Neuronal stem cell (in vitro differentiated cells): ENCODE measurements around the gene SNX24.
"Not testable (repeated sequence)": the region's sequence is repeated elsewhere in the genome, so short reads cannot be mapped to it uniquely, and the experiment has no call there.

Experiments
- DNase-seq: peaks from one replicate; pipeline ENCODE4 v3.0.0-alpha.2; 2013; ENCODE audit warnings: low spot score
- H2AFZ ChIP-seq: one replicate; pipeline ENCODE4 v1.6.1; 2013; ENCODE audit warnings: mild to moderate bottlenecking, low read length, inconsistent platforms
- H2AK5ac ChIP-seq: 2 replicates; pipeline ENCODE4 v1.6.1; 2013; ENCODE audit warnings: low read depth, mild to moderate bottlenecking, inconsistent platforms, low read length, moderate library complexity, mixed read lengths
- H2BK120ac ChIP-seq: 2 replicates; pipeline ENCODE4 v1.6.1; 2013; ENCODE audit warnings: low read depth, mild to moderate bottlenecking, inconsistent platforms, low read length, moderate library complexity, mixed read lengths
- H2BK12ac ChIP-seq: one replicate; pipeline ENCODE4 v1.6.1; 2013; ENCODE audit warnings: low read length, inconsistent platforms
- H2BK15ac ChIP-seq: 2 replicates; pipeline ENCODE4 v1.6.1; 2013; ENCODE audit warnings: mild to moderate bottlenecking, low read length, inconsistent platforms, mixed read lengths
- H2BK5ac ChIP-seq: one replicate; pipeline ENCODE4 v1.6.1; 2013; ENCODE audit warnings: inconsistent platforms, mild to moderate bottlenecking, low read length, moderate library complexity
- H3K14ac ChIP-seq: one replicate; pipeline ENCODE4 v1.6.1; 2013; ENCODE audit warnings: low read length, inconsistent platforms
- H3K18ac ChIP-seq: 2 replicates; pipeline ENCODE4 v1.6.1; 2013; ENCODE audit warnings: low read length, inconsistent platforms
- H3K23ac ChIP-seq: 2 replicates; pipeline ENCODE4 v1.6.1; 2013; ENCODE audit warnings: low read depth, mild to moderate bottlenecking, mixed read lengths, low read length, inconsistent platforms; ENCODE audit not compliant: poor library complexity
- H3K27ac ChIP-seq: replicated peaks from 3 replicates; pipeline ENCODE4 v1.5.1; 2013; ENCODE audit warnings: low read length, inconsistent platforms
- H3K27me3 ChIP-seq, 3 experiments: 2 replicates each; pipeline ENCODE4 v1.6.1; 2013; ENCODE audit warnings: low read length in 3 of 3, mild to moderate bottlenecking in 2 of 3, inconsistent platforms in 1 of 3, low read depth in 1 of 3, mixed read lengths in 1 of 3, moderate library complexity in 1 of 3; ENCODE audit not compliant: control insufficient read depth in 3 of 3, insufficient read depth in 3 of 3
- H3K36me3 ChIP-seq, 2 donors: replicated peaks in 1 of 2; 2 replicates each; pipeline ENCODE4 v1.6.1; 2013; ENCODE audit warnings: low read length in 2 of 2; ENCODE audit not compliant: control insufficient read depth in 2 of 2, insufficient read depth in 2 of 2
- H3K4ac ChIP-seq: 2 replicates; pipeline ENCODE4 v1.6.1; 2013; ENCODE audit warnings: inconsistent platforms, mild to moderate bottlenecking, low read length, moderate library complexity
- H3K4me1 ChIP-seq, 2 donors: 1 replicate in 1 of 2; 2 replicates in 1 of 2; pipeline ENCODE4 v1.6.1; 2013; ENCODE audit warnings: low read length in 2 of 2, low read depth in 1 of 2; ENCODE audit not compliant: control insufficient read depth in 2 of 2, insufficient read depth in 1 of 2
- H3K4me2 ChIP-seq: one replicate; pipeline ENCODE4 v1.6.1; 2013; ENCODE audit warnings: mild to moderate bottlenecking, low read length, inconsistent platforms; ENCODE audit not compliant: insufficient read depth, poor library complexity, severe bottlenecking
- H3K4me3 ChIP-seq, 2 donors: 2 replicates each; pipeline ENCODE4 v1.5.1; 2013; ENCODE audit warnings: low read length in 2 of 2, mild to moderate bottlenecking in 2 of 2, inconsistent platforms in 1 of 2, moderate library complexity in 1 of 2
- H3K79me1 ChIP-seq: one replicate; pipeline ENCODE4 v1.6.1; 2013; ENCODE audit warnings: low read depth, mild to moderate bottlenecking, inconsistent platforms, low read length, moderate library complexity
- H3K9ac ChIP-seq: one replicate; pipeline ENCODE4 v1.6.1; 2013; ENCODE audit warnings: mild to moderate bottlenecking, low read depth, low read length, inconsistent platforms; ENCODE audit not compliant: poor library complexity
- H3K9me3 ChIP-seq, 2 donors: replicated peaks in 1 of 2; 2 replicates each; pipeline versions ENCODE3 to v1.6.1; 2013; ENCODE audit warnings: low read length in 2 of 2, mild to moderate bottlenecking in 2 of 2, inconsistent platforms in 1 of 2, low read depth in 1 of 2, mixed read lengths in 1 of 2, moderate library complexity in 1 of 2; ENCODE audit not compliant: control insufficient read depth in 2 of 2, insufficient read depth in 1 of 2
- H4K8ac ChIP-seq: one replicate; pipeline ENCODE4 v1.6.1; 2013; ENCODE audit warnings: low read depth, mild to moderate bottlenecking, inconsistent platforms, low read length, moderate library complexity
- H4K91ac ChIP-seq: one replicate; pipeline ENCODE4 v1.6.1; 2013; ENCODE audit warnings: low read length, low read depth, mild to moderate bottlenecking, inconsistent platforms; ENCODE audit not compliant: poor library complexity
- WGBS, 2 donors: extraction: QIAGEN DNeasy Blood & Tissue Kit; methylation state at CpG; one replicate each; pipeline ENCODE4 v1.1.7; 2013; ENCODE audit warnings: missing lambda C conversion rate in 2 of 2, mixed read lengths in 1 of 2; ENCODE audit not compliant: insufficient read length in 2 of 2, insufficient replicate concordance in 1 of 2; ENCODE audit errors: extremely low coverage in 2 of 2; 5-methylcytosine and 5-hydroxymethylcytosine counted together

The SNX24 gene

GRCh38 chr5:122967625-122968024 lies 122.2 kb downstream of the SNX24 start:
- Histone ChIP-seq H3K27me3 (no peaks in the 10 kb centered on the region), H3K79me1 (no peaks in the 10 kb centered on the region), H2AFZ (no peak overlapping the region), H2BK15ac (no peak overlapping the region), H4K8ac (no peak overlapping the region), H3K4me3 (no peak overlapping the region), H3K23ac (no peak overlapping the region), H3K27ac (no peak overlapping the region), H3K4me2 (no peak overlapping the region), H3K4me1 (no peaks in the 10 kb centered on the region), H4K91ac (no peak overlapping the region), H3K14ac (no peak overlapping the region), H3K18ac (no peak overlapping the region), H3K36me3 (no peaks in the 10 kb centered on the region), H3K9ac (no peak overlapping the region), H2BK12ac (no peak overlapping the region), H2BK120ac (no peak overlapping the region), H2AK5ac (no peak overlapping the region), H3K4ac (no peak overlapping the region), H3K9me3 (no peaks in the 10 kb centered on the region), H2BK5ac (no peak overlapping the region)
- no CpG with 5 or more reads among the region's 8 CpGs for WGBS, 2 donors
- DNase-seq: no peak

GRCh38 chr5:122968056-122968455 lies 122.6 kb downstream of the SNX24 start:
- not testable (repeated sequence) for H2BK120ac ChIP-seq, H3K36me3 ChIP-seq, H3K4me1 ChIP-seq, H4K8ac ChIP-seq, H3K27me3 ChIP-seq, H3K18ac ChIP-seq, H3K4me2 ChIP-seq, H3K27ac ChIP-seq, DNase-seq, H2BK12ac ChIP-seq, H2BK15ac ChIP-seq, H3K79me1 ChIP-seq, H4K91ac ChIP-seq, H3K4me3 ChIP-seq, H3K14ac ChIP-seq, H3K9me3 ChIP-seq, H2AFZ ChIP-seq, H3K4ac ChIP-seq, H3K23ac ChIP-seq, H3K9ac ChIP-seq, H2BK5ac ChIP-seq, H2AK5ac ChIP-seq
- no CpG with 5 or more reads among the region's 6 CpGs for WGBS, 2 donors

- Histone ChIP-seq H2BK15ac (no peak overlapping the region), H3K4me2 (no peak overlapping the region), H3K9ac (no peak overlapping the region)
Observed at GRCh38 chr5:122971333-122971732, 125.9 kb downstream of the SNX24 start.

GRCh38 chr5:122972877-122973276 lies 127.5 kb downstream of the SNX24 start:
- no peak overlapping the region for H2BK5ac ChIP-seq
- WGBS, 2 donors: no CpG with 5 or more reads among the region's 4 CpGs

More at GRCh38 chr5:122971333-122971732, 125.9 kb downstream of the SNX24 start:
- Histone ChIP-seq H4K91ac (no peak overlapping the region), H3K4me1 (no peaks in the 10 kb centered on the region), H2AFZ (no peak overlapping the region), H3K14ac (no peak overlapping the region), H3K4ac (no peak overlapping the region), H3K4me3 (no peak overlapping the region), H2BK120ac (no peak overlapping the region), H3K23ac (no peak overlapping the region), H3K9me3 (no peaks in the 10 kb centered on the region), H3K27me3 (no peaks in the 10 kb centered on the region), H3K27ac (no peak overlapping the region), H2BK12ac (no peak overlapping the region), H4K8ac (no peak overlapping the region), H3K36me3 (no peaks in the 10 kb centered on the region), H3K79me1 (no peaks in the 10 kb centered on the region), H2AK5ac (no peak overlapping the region), H2BK5ac (no peak overlapping the region), H3K18ac (no peak overlapping the region)
- DNase-seq: no peak
- WGBS, 2 donors: no CpG with 5 or more reads among the region's 2 CpGs

More at GRCh38 chr5:122972877-122973276, 127.5 kb downstream of the SNX24 start:
- Histone ChIP-seq H2BK120ac (no peak overlapping the region), H3K36me3 (no peaks in the 10 kb centered on the region), H3K27me3 (no peaks in the 10 kb centered on the region), H3K9ac (no peak overlapping the region), H4K91ac (no peak overlapping the region), H2AK5ac (no peak overlapping the region), H2BK15ac (no peak overlapping the region), H3K79me1 (no peaks in the 10 kb centered on the region), H3K23ac (no peak overlapping the region), H3K4me3 (no peak overlapping the region), H3K4me1 (no peaks in the 10 kb centered on the region), H2BK12ac (no peak overlapping the region), H3K4ac (no peak overlapping the region), H3K18ac (no peak overlapping the region), H2AFZ (no peak overlapping the region), H3K27ac (no peak overlapping the region), H4K8ac (no peak overlapping the region), H3K9me3 (no peaks in the 10 kb centered on the region), H3K14ac (no peak overlapping the region), H3K4me2 (no peak overlapping the region)
- no peak for DNase-seq
